BE2C (cell line): ENCODE results near the gene HDAC1.

Source experiments
- DNase-seq: peaks from one replicate; pipeline ENCODE4 v3.0.0-alpha.2; 2020
- H3K27me3 ChIP-seq: fragments of 250-450 bp; sonication (Bioruptor Pico); 2 replicates; pipeline ENCODE4 v1.5.1; 2020; ENCODE audit warnings: mild to moderate bottlenecking
- H3K36me3 ChIP-seq: fragments of 250-450 bp; sonication (Bioruptor Pico); 2 replicates; pipeline ENCODE4 v1.5.1; 2020; ENCODE audit warnings: mild to moderate bottlenecking
- H3K4me1 ChIP-seq: fragments of 250-450 bp; sonication (Bioruptor Pico); 2 replicates; pipeline ENCODE4 v1.5.1; 2020
- H3K4me3 ChIP-seq: 2 replicates; pipeline ENCODE4 v1.5.1; 2011; ENCODE audit warnings: low read depth, low read length
- H3K9me3 ChIP-seq: fragments of 250-450 bp; sonication (Bioruptor Pico); 2 replicates; pipeline ENCODE4 v1.5.1; 2020
- TF ChIP-seq, protein P1 (sequence below): IDR thresholded peaks from 2 replicates; pipeline ENCODE4 v1.5.1; 2012; ENCODE audit warnings: mild to moderate bottlenecking, low read depth, low read length

HDAC1 gene

DNA sequence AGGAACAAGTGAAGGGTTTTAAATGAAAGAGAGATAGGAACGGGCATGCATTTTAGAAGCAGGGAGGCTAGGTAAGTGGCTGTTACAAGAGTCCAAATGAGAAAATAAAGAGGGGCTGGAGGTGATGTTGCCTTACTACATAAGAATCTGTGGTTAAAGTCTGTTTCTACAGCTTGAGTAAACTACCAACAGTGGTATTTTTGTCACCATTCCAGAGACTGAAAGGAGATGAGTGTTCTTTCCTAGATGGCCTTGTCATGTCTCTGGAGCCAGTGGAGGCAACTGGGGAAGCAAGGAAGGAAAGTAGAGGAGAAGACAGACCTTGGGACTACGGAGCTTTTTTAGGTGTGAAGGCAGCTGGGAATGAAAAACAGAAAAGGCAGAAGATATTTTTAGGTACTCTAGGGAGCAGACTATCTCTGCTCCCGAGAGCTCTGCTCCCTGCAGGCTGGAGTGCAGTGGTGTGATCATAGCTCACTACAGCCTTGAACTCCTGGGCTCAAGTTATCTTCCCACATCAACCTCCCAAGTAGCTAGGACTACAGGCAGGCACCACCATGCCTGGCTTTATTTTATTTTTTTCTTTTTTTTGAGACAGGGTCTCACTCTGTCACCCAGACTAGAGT, 12.2 kb downstream of the HDAC1 start:
- TF ChIP-seq, protein P1, sequence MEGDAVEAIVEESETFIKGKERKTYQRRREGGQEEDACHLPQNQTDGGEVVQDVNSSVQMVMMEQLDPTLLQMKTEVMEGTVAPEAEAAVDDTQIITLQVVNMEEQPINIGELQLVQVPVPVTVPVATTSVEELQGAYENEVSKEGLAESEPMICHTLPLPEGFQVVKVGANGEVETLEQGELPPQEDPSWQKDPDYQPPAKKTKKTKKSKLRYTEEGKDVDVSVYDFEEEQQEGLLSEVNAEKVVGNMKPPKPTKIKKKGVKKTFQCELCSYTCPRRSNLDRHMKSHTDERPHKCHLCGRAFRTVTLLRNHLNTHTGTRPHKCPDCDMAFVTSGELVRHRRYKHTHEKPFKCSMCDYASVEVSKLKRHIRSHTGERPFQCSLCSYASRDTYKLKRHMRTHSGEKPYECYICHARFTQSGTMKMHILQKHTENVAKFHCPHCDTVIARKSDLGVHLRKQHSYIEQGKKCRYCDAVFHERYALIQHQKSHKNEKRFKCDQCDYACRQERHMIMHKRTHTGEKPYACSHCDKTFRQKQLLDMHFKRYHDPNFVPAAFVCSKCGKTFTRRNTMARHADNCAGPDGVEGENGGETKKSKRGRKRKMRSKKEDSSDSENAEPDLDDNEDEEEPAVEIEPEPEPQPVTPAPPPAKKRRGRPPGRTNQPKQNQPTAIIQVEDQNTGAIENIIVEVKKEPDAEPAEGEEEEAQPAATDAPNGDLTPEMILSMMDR, result no peak
- Histone ChIP-seq H3K4me3 (no peak overlapping the region), H3K36me3 (peaks cover 4% of the 10 kb centered on the region), H3K4me1 (no peaks in the 10 kb centered on the region), H3K27me3 (no peaks in the 10 kb centered on the region), H3K9me3 (no peaks in the 10 kb centered on the region)
- no peak for DNase-seq

DNA sequence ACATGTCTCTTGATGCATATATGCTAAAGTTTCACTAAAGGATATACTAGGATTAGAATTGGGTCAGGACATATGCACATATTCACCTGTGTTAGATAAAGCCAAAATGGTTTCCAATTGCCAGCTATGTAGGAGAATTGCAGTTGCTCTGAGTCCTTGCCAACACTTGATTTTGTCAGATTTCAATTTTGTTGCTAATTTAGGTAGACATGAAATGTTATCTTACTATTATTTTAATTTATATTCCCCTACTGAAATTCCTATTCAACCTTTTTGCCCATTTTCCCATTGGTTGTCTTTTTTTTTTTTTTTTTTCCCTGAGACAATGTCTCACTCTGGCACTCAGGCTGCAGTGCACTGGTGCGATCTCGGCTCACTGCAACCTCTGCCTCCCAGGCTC, 13.4 kb downstream of the HDAC1 start:
- DNase-seq, result no peak
- peaks cover 4% of the 10 kb centered on the region for H3K36me3 ChIP-seq

DNA sequence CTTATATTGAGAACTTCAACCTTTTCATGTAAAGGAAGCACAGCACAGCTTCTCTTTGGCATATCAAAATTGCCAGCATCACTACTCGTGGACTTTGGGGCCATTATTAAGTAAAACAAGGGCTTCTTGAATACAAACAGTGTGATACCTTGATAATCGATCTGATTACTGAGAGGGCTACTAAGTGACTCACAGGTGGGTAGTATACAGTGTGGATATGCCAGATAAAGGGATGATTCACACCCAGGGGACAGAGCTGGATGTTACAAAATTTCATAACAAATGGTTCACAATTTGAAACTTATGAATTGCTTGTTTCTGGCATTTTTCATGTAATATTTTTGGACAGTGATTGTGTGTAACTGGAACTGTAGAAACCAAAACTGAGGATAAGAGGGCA, 15.4 kb downstream of the HDAC1 start:
- Histone ChIP-seq H3K4me3 (no peak overlapping the region), H3K9me3 (no peaks in the 10 kb centered on the region), H3K4me1 (no peaks in the 10 kb centered on the region), H3K36me3 (peaks cover 4% of the 10 kb centered on the region), H3K27me3 (no peaks in the 10 kb centered on the region)
- DNase-seq, result no peak
- TF ChIP-seq, protein P1, result no peak

More for the DNA sequence above, 13.4 kb downstream of the HDAC1 start:
- no peak overlapping the region for H3K4me3 ChIP-seq
- H3K27me3 ChIP-seq, result no peaks in the 10 kb centered on the region
- no peaks in the 10 kb centered on the region for H3K4me1 ChIP-seq
- TF ChIP-seq, protein P1, result no peak
- H3K9me3 ChIP-seq, result no peaks in the 10 kb centered on the region

DNA sequence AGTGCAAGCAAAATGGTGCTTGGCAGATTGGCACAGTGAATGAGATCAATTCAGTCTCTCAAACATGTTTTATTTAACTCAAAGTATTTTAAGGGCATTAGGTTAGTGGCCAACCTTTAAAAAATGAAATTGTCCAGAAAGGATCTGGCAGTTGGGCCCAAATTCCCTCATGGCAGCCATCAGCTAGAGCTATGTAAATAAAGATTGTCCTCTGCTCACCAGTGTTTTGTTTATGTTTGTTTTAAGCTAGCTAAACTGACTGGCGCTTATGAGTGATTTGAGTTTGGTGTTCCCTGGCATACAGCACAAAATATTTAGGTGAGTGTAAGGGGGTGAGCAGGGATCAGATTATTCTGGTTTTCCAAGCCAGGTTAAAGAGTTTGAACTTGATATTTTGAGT, 18.1 kb downstream of the HDAC1 start:
- Histone ChIP-seq H3K4me1 (no peaks in the 10 kb centered on the region), H3K9me3 (no peaks in the 10 kb centered on the region), H3K27me3 (no peaks in the 10 kb centered on the region), H3K36me3 (peaks cover 3% of the 10 kb centered on the region; the same call in 1 of the 2 replicates), H3K4me3 (no peak overlapping the region)
- TF ChIP-seq, protein P1, result no peak
- DNase-seq, result no peak

DNA sequence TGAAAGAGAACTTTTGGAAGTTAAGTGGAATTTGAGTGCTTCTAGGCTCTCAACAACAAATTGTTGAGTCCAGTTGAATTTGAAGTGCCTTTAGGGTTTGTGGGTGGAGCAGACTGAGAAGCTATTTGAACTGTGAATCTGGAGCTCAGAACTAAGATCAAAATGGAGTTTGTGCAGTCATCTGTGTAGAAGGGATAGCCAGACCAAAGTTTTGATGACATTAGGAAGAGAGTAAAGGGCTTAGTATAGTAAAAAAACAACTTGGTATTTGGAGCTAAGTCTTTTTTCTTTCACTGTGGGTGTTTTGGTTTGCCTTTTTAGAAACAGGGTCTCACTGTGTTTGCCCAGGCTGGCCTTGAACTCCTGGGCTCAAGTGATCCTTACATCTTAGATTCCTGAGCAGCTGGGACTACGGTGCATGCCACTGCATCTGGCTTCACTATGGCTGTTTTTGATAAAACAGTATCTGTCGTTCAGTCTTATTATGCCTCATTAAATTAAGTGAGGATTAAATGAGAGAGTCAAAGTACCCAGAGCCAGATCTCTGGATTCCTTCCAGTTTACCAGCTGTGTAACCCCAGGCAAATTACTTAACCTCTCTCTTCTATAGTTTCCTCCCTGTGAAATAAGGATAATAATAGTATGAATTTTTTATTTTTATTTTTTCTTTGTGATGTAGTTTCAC, 20.0 kb downstream of the HDAC1 start:
- Histone ChIP-seq H3K27me3 (no peaks in the 10 kb centered on the region), H3K4me3 (no peak overlapping the region), H3K9me3 (no peaks in the 10 kb centered on the region), H3K4me1 (no peaks in the 10 kb centered on the region), H3K36me3 (no peaks in the 10 kb centered on the region)
- no peak for DNase-seq
- TF ChIP-seq, protein P1, result no peak

DNA sequence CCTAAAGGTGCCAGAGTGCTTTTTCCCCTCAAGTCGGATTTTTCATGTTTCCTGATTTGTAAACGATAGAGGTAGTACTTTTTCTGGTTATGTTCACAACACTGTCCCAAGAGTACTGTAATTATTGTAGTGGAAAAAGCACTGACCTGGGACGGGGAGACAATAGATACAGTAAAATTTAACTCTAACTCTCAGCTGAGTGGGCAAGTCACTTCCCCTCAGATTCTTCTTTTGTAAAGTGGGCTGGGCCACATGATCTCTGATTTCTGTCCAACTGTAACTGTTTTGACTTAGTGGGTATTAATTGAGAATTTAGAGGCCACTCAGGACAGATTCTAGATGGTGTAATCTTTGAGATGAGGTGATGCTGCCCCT, 25.0 kb downstream of the HDAC1 start:
- Histone ChIP-seq H3K4me3 (no peak overlapping the region), H3K4me1 (no peaks in the 10 kb centered on the region), H3K9me3 (no peaks in the 10 kb centered on the region), H3K36me3 (no peaks in the 10 kb centered on the region), H3K27me3 (no peaks in the 10 kb centered on the region)
- TF ChIP-seq, protein P1, result no peak
- no peak for DNase-seq
